Measurements from ENCODE around the gene UQCRQ. TPM values are rescaled to one million over a fixed set of nuclear protein-coding genes. Genes with fewer than 3 reads are reported as not detected.

Gene UQCRQ
- total and polyA plus RNA-seq, 2 donors (not counting 1 experiment from before 2014, with no cell fraction given) = 71.1 to 90.0 TPM

DNA sequence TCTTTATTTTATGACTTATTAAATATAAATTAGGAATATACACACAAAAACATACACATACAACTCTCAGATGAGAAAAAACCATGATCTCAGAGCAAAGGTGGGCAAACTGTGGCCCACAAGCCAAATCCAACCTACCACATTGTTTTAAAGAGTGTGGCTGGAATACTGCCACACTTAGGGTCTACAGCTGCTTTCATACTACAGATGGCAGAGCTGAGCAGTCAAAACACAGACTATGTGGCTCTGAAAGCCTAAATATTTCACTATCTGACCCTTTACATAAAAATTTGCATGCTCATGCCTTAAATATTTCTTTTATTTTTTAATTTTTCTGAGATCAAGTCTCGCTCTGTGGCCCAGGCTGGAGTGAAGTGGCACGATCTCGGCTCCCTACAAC lies 35.3 kb downstream of the UQCRQ start:
- Mint-ChIP-seq H3K4me3 (no peak overlapping the region), H3K9me3 (ENCODE audit: insufficient read depth) (no peaks in the 10 kb centered on the region), H3K4me1 (peaks cover 8% of the 10 kb centered on the region), H3K27ac (no peak overlapping the region), H3K27me3 (no peaks in the 10 kb centered on the region)
- POLR2A ChIA-PET = no interaction called here
- H3K27ac ChIP-seq (ENCODE audit: low read length in 2 of 2) = no peak overlapping the region
- H3K4me3 ChIP-seq (ENCODE audit: control extremely low read depth in 1 of 5, extremely low read depth in 1 of 5, insufficient read depth in 1 of 5, low read depth in 2 of 5, low read length in 4 of 5) = no peak overlapping the region
- no peak overlapping the region for H3K9ac ChIP-seq (ENCODE audit: low read length)
- peaks cover 21% of the 10 kb centered on the region for H3K79me2 ChIP-seq (ENCODE audit: control insufficient read depth, insufficient read depth, low read length)
- CTCF ChIA-PET = no interaction called here
- H4K20me1 ChIP-seq (ENCODE audit: control insufficient read depth, insufficient read depth, low read length, poor library complexity, severe bottlenecking) = peaks cover 18% of the 10 kb centered on the region
- no peak for DNase-seq
- no peaks in the 10 kb centered on the region for H3K27me3 ChIP-seq (replicated peaks in 1 of 4; ENCODE audit: control extremely low read depth in 1 of 4, control insufficient read depth in 3 of 4, insufficient read depth in 4 of 4, low read length in 3 of 4)
- 100% methylated on average over 3 of the region's 3 CpGs for WGBS (ENCODE audit: insufficient coverage)
- intact Hi-C loops (cut with micrococcal nuclease) = no loop called here
- no peak for ATAC-seq (ENCODE audit: low read depth)
- no peak overlapping the region for H3K4me2 ChIP-seq (replicated peaks; ENCODE audit: low read depth, low read length, poor library complexity, severe bottlenecking)
- H2AFZ ChIP-seq (ENCODE audit: insufficient read depth, low read depth, low read length, poor library complexity, severe bottlenecking) = no peak overlapping the region
- H3K36me3 ChIP-seq (replicated peaks in 1 of 2; ENCODE audit: control extremely low read depth in 1 of 2, control insufficient read depth in 1 of 2, extremely low read depth in 1 of 2, insufficient read depth in 2 of 2, low read length in 1 of 2) = peaks cover 0 to 45% of the 10 kb centered on the region in 2 experiments
- TF ChIP-seq EZH2 (IDR thresholded peaks at IDR 0.05; ENCODE audit: borderline replicate concordance, insufficient read depth, low read depth, low read length, poor library complexity, severe bottlenecking) = no peak
- TF ChIP-seq, protein P1, sequence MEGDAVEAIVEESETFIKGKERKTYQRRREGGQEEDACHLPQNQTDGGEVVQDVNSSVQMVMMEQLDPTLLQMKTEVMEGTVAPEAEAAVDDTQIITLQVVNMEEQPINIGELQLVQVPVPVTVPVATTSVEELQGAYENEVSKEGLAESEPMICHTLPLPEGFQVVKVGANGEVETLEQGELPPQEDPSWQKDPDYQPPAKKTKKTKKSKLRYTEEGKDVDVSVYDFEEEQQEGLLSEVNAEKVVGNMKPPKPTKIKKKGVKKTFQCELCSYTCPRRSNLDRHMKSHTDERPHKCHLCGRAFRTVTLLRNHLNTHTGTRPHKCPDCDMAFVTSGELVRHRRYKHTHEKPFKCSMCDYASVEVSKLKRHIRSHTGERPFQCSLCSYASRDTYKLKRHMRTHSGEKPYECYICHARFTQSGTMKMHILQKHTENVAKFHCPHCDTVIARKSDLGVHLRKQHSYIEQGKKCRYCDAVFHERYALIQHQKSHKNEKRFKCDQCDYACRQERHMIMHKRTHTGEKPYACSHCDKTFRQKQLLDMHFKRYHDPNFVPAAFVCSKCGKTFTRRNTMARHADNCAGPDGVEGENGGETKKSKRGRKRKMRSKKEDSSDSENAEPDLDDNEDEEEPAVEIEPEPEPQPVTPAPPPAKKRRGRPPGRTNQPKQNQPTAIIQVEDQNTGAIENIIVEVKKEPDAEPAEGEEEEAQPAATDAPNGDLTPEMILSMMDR (IDR thresholded peaks at IDR 0.05) = no peak
- no peaks in the 10 kb centered on the region for H3K9me3 ChIP-seq (ENCODE audit: control extremely low read depth in 1 of 3, control insufficient read depth in 2 of 3, insufficient read depth in 1 of 3, low read length in 2 of 3)
- H3K4me1 ChIP-seq (ENCODE audit: control insufficient read depth in 2 of 2, insufficient read depth in 2 of 2, low read length in 2 of 2) = no peaks in the 10 kb centered on the region

GRCh38 chr5:132905938-132906337 lies 39.5 kb downstream of the UQCRQ start:
- no peak overlapping the region for H3K4me3 Mint-ChIP-seq
- H3K9me3 Mint-ChIP-seq (ENCODE audit: insufficient read depth) = no peaks in the 10 kb centered on the region
- H3K27me3 Mint-ChIP-seq = no peaks in the 10 kb centered on the region
- TF ChIP-seq EZH2 (IDR thresholded peaks at IDR 0.05; ENCODE audit: borderline replicate concordance, insufficient read depth, low read depth, low read length, poor library complexity, severe bottlenecking) = no peak
- TF ChIP-seq, protein P1 (IDR thresholded peaks at IDR 0.05) = no peak
- DNase-seq (no peak), ATAC-seq (ENCODE audit: low read depth) (no peak)
- Histone ChIP-seq H3K27ac (ENCODE audit: low read length in 2 of 2) (peak overlapping the region in 1 of 2 donors; percentile 1), H3K36me3 (replicated peaks in 1 of 2; ENCODE audit: control extremely low read depth in 1 of 2, control insufficient read depth in 1 of 2, extremely low read depth in 1 of 2, insufficient read depth in 2 of 2, low read length in 1 of 2) (peaks cover 12 to 32% of the 10 kb centered on the region in 2 experiments), H3K9ac (ENCODE audit: low read length) (no peak overlapping the region), H3K4me1 (ENCODE audit: control insufficient read depth in 2 of 2, insufficient read depth in 2 of 2, low read length in 2 of 2) (peaks cover 0 to 3% of the 10 kb centered on the region in 2 donors), H3K4me3 (ENCODE audit: control extremely low read depth in 1 of 5, extremely low read depth in 1 of 5, insufficient read depth in 1 of 5, low read depth in 2 of 5, low read length in 4 of 5) (no peak overlapping the region), H4K20me1 (ENCODE audit: control insufficient read depth, insufficient read depth, low read length, poor library complexity, severe bottlenecking) (peaks cover 27% of the 10 kb centered on the region), H3K79me2 (ENCODE audit: control insufficient read depth, insufficient read depth, low read length) (peaks cover 30% of the 10 kb centered on the region), H3K9me3 (ENCODE audit: control extremely low read depth in 1 of 3, control insufficient read depth in 2 of 3, insufficient read depth in 1 of 3, low read length in 2 of 3) (no peaks in the 10 kb centered on the region), H3K4me2 (replicated peaks; ENCODE audit: low read depth, low read length, poor library complexity, severe bottlenecking) (no peak overlapping the region), H3K27me3 (replicated peaks in 1 of 4; ENCODE audit: control extremely low read depth in 1 of 4, control insufficient read depth in 3 of 4, insufficient read depth in 4 of 4, low read length in 3 of 4) (no peaks in the 10 kb centered on the region), H2AFZ (ENCODE audit: insufficient read depth, low read depth, low read length, poor library complexity, severe bottlenecking) (no peak overlapping the region)
- ChIA-PET CTCF (no interaction called here), POLR2A (interaction anchor here (0.5 kb wide), 1 partner anchor 15 kb away, joined by 4 read pairs; no protein-coding TSS in a partner anchor)
- intact Hi-C loops (cut with micrococcal nuclease) = no loop called here
- 100% methylated on average over 1 of the region's 2 CpGs for WGBS (ENCODE audit: insufficient coverage)
- no peak overlapping the region for H3K27ac Mint-ChIP-seq
- peaks cover 22% of the 10 kb centered on the region for H3K4me1 Mint-ChIP-seq
